HG02623 (cell line): Measurements from ENCODE around the gene PAAF1.

Experiments
- ATAC-seq: cut with Tn5 transposase; IDR thresholded peaks from one replicate; pipeline ENCODE4 v1.9.1; 2021; ENCODE audit warnings: moderate library complexity; ENCODE audit not compliant: unreplicated experiment

Gene PAAF1

DNA sequence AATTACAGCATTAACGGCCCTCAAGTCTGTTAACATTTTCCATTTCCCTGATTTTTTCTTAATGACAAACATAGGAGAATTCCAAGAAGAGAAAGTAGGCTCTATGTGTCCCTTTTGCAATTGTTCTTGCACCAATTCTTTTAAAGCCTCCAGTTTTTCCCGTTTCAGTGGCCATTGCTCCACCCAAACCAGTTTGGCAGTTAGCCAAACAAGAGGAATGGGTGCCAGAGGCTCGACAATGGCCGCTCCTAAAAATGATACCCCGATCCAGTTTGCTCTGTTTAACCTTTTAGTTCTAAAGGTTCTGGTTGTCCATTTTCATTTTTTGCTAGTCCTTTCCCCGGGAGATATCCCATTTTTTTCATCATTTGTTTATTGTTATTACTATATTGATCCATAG is 67.3 kb downstream of the PAAF1 start:
- no peak for ATAC-seq

DNA sequence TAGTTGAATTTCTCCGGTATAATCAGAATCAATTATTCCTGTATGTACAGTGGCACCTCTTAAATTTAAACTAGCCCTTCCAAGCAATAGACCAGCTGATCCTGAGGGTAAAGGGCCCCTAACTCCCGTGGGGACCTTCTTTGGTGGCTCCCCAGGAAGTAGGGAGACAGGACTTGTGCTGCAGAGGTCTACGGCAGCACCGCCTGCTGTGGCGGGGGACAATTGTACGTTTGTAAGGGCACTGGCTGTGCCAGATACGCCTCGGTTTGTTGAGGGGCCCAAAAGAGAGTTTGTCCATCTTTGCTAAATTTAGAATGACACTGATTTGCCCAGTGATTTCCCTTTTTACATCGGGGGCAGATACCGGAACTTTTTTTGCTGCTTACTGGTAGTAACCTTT is 68.1 kb downstream of the PAAF1 start:
- ATAC-seq, result no peak

GRCh38 chr11:73945396-73945795 is 68.6 kb downstream of the PAAF1 start:
- no peak for ATAC-seq

GRCh38 chr11:73946798-73947458 is 70.1 kb downstream of the PAAF1 start:
- ATAC-seq, result no peak

- no peak for ATAC-seq
Measured at GRCh38 chr11:73949246-73949645, 72.4 kb downstream of the PAAF1 start.

DNA sequence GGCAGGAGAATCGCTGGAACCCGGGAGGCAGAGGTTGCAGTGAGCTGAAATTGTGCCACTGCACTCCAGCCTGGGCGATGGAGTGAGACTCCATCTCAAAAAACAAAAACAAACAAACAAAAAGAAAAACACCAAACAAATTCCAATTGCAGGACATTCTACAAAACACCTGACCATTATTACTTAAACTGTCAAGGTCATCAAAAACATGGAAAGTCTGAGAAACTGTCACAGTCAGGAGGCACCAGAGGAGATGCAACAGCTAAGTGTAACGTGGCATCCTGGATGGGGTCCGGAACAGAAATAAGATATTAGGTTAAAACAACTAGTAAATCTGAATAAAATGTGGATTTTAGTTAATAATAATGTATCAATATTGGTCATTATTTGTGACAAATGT is 73.1 kb downstream of the PAAF1 start:
- ATAC-seq, result no peak

GRCh38 chr11:73950869-73951710 is 74.3 kb downstream of the PAAF1 start, which contains the start of gene DNAJB13:
Gene DNAJB13 (plus strand): TSS chr11:73951026. CDS start chr11:73951070, 44 bp downstream.
- peak; percentile 50 for ATAC-seq

- no peak for ATAC-seq
Measured at GRCh38 chr11:73951797-73952196, 75.0 kb downstream of the PAAF1 start.

GRCh38 chr11:73956876-73957653 is 80.3 kb downstream of the PAAF1 start:
- ATAC-seq, result no peak

- ATAC-seq, result no peak
Measured at GRCh38 chr11:73957654-73958361, 81.0 kb downstream of the PAAF1 start.

DNA sequence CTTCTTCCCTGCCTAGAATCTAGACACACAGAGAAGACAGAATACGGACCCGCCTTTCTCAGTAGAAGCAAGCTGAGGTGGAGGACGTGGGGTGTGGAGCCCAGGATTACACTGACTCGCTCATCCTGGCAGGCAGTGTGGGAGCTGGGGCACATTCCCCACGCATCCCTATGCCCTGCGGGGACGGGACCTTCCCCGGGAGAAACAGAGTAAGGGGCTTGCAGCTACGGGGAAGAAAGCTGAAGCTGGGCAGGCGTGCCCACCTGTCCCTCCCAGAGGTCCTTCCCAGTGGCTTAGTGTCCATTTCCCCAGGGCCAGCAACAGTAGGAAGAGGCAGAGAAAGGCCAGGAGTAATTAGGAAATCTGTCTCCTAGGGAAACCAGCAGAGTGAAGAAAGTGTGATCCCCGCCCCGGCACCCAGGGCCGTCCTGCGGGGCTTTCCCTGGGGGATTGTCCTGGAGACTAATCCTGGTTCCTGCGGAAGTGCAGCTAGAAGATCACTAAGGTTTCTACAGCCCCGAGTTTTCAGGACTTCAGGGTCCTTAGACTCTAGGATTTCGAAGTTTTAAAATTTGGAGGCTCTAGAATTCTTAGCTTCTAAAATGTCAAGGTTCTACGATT is 81.8 kb downstream of the PAAF1 start:
- no peak for ATAC-seq

DNA sequence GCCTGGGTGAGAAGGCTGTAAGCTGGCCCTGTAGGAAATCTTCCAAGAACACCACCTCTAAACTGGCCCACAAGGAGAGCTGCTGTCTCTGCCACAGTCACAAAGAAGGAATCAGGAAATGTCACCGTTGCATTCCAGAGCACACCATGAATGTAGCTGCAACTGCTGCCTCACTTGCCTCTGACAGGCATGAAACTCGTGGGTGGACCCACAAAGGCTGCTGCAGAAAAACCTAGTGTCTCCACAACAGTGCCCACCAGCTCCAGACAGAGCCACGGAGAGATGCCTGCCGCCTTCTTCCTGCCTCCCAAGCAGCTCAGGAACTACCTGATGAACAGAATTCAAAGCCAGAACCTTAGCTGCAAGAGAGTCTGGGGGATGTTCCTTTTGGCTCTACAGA is 84.5 kb downstream of the PAAF1 start:
- no peak for ATAC-seq

DNA sequence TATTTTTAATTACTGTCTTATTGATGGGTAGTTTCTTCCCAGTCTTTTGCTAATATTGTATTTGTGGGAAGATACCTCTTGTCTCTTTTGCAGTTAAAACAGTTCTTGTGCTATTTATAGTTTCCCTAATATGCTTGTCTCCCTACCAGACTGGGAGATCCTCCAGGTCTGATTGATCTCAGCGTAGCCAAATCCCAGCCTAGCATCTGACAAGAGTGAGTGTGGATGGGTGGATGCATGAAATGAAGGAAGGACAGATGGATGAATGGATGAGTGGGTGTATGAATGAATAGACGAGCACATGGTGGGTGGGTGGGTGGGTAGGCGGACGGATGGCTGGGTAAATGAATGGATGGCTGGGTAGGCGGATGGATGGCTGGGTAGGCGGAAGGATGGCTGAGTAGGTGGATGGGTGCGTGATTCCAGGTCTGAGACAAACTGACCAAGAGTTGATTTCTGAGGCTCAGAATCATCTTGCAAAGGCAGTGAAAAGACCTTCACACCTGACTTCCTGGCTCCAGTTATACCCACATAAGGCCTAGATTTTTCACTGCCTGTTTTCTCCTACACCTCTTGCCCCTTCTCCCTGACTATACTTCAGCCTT is 85.4 kb downstream of the PAAF1 start:
- ATAC-seq, result no peak

DNA sequence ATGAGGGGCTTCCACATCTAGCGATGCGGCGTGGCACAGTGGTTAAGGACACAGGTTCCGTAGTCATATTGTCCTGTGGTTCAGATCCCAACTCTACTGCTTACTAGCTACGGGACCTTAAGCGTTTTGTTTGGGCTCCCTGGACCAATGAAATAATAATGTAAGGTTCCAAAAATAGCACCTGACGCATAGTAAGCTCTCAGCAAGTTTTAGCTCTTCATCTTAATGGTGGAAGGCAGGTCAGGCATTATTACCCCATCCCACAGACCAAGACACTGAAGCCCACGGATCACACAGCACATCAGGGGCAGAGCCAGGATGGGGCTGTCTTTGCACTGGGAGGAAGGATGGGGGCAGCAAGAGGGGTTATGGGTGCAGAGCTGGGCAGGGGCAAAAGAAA is 87.1 kb downstream of the PAAF1 start:
- ATAC-seq, result no peak

DNA sequence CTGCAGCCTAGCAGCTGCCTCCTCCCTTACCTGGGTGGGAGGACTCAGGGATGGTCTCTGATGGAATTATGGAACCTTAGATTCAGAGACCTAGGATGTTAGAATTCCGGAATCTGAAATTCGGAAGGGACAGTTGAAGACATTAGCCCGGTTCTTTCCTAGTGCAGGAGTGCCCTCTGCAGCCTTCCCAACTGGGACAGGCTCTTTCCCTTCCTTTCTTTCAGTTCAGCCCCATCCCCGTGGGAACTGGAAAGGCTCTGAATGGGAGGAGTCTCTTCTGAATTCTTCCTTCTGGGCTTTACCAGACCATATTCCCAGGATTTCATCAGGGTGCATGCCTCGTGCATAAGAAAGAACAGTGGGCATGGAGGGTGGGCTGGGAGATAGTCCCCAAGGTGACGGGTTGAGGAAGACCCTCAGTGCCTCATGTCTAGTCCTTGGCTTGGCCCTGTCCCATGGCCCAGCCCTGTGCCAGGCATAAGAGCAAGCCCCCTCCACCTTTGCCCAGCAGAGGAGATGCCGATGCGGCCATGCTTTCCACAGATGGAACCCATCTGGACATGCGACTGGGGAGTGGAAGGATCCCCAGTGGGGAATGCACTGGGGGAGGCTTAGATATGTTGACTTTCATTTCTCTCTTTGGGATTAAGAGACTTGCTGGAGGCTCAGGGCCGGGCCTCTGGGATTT is 88.4 kb downstream of the PAAF1 start:
- no peak for ATAC-seq

DNA sequence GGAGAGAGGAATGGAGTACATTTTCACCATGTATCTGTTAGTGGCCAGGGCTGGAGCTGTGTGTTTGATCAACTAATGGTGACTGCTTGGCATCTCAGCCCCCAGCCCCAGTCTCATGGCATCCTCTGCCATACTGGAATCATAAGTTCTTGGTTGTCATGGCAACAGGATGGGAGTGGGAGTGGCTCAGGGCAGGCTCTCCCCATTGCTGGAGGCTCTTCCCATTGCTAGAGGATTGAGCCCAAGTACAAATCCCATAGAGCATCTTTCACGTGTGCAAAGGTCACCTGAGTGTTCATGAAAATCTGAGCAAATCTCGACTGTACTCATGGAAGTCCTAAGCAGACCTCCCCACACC is 88.9 kb downstream of the PAAF1 start:
- no peak for ATAC-seq

GRCh38 chr11:73968356-73968966 is 91.7 kb downstream of the PAAF1 start:
- ATAC-seq, result no peak

- ATAC-seq, result no peak
Measured at GRCh38 chr11:73969091-73969490, 92.3 kb downstream of the PAAF1 start.
